GM06990 (cell line): Measurements from ENCODE around the gene NEK5.
"Not testable (repeated sequence)": the region's sequence is repeated elsewhere in the genome, so short reads cannot be mapped to it uniquely, and the experiment has no call there.

Source experiments
- DNase-seq: peaks from one replicate; pipeline ENCODE4 v3.0.0-alpha.2; 2011; ENCODE audit not compliant: insufficient read length; ENCODE audit errors: extremely low read depth
- H3K27me3 ChIP-seq: replicated peaks from 2 replicates; pipeline ENCODE4 v1.6.0; 2011; ENCODE audit warnings: low read length; ENCODE audit not compliant: control insufficient read depth, insufficient read depth
- H3K36me3 ChIP-seq: 2 replicates; pipeline ENCODE4 v1.5.1; 2011; ENCODE audit warnings: low read length; ENCODE audit not compliant: control insufficient read depth, insufficient read depth
- H3K4me3 ChIP-seq: replicated peaks from 2 replicates; pipeline ENCODE4 v1.5.1; 2011; ENCODE audit warnings: low read depth, mild to moderate bottlenecking, control low read depth, low read length
- CTCF ChIP-seq: IDR thresholded peaks from 2 replicates; pipeline ENCODE4 v1.5.1; 2011; ENCODE audit warnings: low read length, control low read depth, mild to moderate bottlenecking, inconsistent platforms; ENCODE audit not compliant: insufficient read depth, poor library complexity, severe bottlenecking

Gene NEK5

DNA sequence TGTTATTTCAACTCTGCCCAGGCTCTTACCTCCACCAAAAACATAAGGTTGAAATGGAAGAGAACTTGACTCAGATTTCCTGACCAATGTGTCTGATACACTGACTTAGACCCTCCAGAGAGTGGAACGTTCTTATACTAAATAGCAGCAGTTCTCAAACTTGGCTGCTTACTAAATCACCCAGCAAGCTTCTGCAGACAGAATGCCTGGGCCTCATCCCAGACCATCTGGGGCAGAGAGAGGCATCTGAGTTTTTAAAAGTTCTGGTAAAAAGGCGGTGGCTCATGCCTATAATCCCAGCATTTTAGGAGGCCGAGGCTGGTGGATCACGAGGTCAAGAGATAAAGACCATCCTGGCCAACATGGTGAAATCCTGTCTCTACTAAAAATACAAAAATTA is 46.3 kb downstream of the NEK5 start:
- Histone ChIP-seq H3K27me3 (no peaks in the 10 kb centered on the region), H3K4me3 (no peak overlapping the region), H3K36me3 (no peaks in the 10 kb centered on the region)
- TF ChIP-seq CTCF: no peak
- no peak for DNase-seq

DNA sequence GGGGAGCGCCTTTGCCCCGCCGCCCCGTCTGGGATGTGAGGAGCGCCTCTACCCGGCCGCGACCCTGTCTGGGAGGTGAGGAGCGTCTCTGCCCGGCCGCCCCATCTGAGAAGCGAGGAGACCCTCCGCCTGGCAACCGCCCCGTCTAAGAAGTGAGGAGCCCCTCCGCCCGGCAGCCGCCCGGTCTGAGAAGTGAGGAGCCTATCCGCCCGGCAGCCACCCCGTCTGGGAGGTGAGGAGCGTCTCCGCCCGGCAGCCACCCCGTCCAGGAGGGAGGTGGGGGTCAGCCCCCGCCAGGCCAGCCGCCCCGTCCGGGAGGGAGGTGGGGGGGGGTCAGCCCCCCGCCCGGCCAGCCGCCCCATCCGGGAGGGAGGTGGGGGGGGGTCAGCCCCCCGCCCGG is 49.0 kb downstream of the NEK5 start:
- not testable (repeated sequence) for DNase-seq, H3K27me3 ChIP-seq, H3K36me3 ChIP-seq, H3K4me3 ChIP-seq

DNA sequence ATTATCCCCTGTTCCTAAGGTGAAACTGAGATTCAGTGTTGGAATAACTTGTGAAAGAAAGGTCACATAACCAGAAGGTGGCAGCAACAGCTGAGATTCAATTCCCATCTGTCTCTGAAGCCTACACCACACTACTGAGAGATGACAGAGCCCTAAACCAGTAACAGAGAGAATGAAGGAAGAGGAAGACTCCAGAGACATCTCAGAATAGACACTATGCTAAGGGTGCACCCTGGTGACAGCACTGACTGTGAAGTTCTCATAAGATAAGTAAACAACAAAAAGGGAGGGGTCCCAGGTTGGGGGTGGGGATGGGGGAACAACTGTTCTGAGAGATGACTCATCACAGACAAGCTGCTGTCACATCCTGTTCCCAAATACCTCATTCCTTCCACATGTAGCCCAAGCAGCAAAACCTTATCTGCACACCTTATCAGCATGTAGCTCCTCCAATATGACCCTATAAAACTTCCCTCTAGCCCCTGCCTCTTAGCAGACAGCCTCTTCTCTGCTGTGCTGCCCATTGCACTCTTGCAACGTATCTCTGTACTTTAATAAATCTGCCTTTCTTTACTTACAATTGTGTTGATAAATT is 57.8 kb downstream of the NEK5 start:
- TF ChIP-seq CTCF: peak; percentile 14
- H3K36me3 ChIP-seq: no peaks in the 10 kb centered on the region
- no peak overlapping the region for H3K4me3 ChIP-seq
- no peaks in the 10 kb centered on the region for H3K27me3 ChIP-seq
- DNase-seq: no peak

GRCh38 chr13:52067237-52067636 is 61.6 kb downstream of the NEK5 start:
- Histone ChIP-seq H3K27me3 (no peaks in the 10 kb centered on the region), H3K4me3 (no peak overlapping the region), H3K36me3 (no peaks in the 10 kb centered on the region)
- no peak for DNase-seq
- no peak for TF ChIP-seq CTCF

DNA sequence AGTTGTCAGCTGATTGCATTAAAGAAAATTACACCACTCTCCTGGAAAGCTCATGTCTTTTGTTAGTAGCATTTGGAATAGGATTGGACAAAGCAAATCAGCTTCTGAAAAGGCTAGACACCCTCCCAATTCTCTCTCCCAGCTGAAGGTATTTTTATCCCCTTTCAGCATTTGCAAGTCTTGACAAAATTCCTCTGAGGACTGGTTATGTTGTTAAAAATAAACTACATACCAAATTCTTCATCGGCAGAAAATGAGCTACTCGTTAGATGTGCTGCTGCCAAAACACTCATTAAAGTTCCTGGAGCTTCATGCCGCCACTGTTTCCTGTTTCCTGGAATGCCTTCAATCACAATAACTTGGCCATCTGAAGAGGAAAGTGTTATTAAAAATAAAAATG is 67.3 kb downstream of the NEK5 start:
- Histone ChIP-seq H3K4me3 (no peak overlapping the region), H3K36me3 (no peaks in the 10 kb centered on the region), H3K27me3 (no peaks in the 10 kb centered on the region)
- no peak for TF ChIP-seq CTCF
- no peak for DNase-seq

- not testable (repeated sequence) for H3K27me3 ChIP-seq, DNase-seq, H3K36me3 ChIP-seq, H3K4me3 ChIP-seq
Measured at GRCh38 chr13:52061064-52061463, 67.8 kb downstream of the NEK5 start.

GRCh38 chr13:52053460-52053859 is 75.4 kb downstream of the NEK5 start:
- no peak overlapping the region for H3K4me3 ChIP-seq
- H3K27me3 ChIP-seq: no peaks in the 10 kb centered on the region
- TF ChIP-seq CTCF: no peak
- no peak for DNase-seq
- H3K36me3 ChIP-seq: no peaks in the 10 kb centered on the region
